Loucy (cell line): ENCODE results near the gene SIL1.

Source experiments
- H2AFZ ChIP-seq: fragments of 200-600 bp; sonication (generic); 2 replicates; pipeline ENCODE4 v1.6.0; 2016; ENCODE audit warnings: antibody characterized with exemption, mild to moderate bottlenecking, low read length, moderate library complexity
- H3F3A ChIP-seq: fragments of 200-600 bp; 2 replicates; pipeline ENCODE4 v1.6.0; 2016; ENCODE audit warnings: antibody characterized with exemption, low read depth, mild to moderate bottlenecking
- H3K27me3 ChIP-seq: fragments of 200-600 bp; sonication (generic); 2 replicates; pipeline ENCODE4 v1.6.1; 2014; ENCODE audit warnings: low read length, mild to moderate bottlenecking; ENCODE audit not compliant: insufficient read depth, poor library complexity, severe bottlenecking
- H3K36me3 ChIP-seq: fragments of 200-600 bp; sonication (generic); 2 replicates; pipeline ENCODE4 v1.6.1; 2016; ENCODE audit warnings: low read length; ENCODE audit not compliant: insufficient read depth
- H3K4me1 ChIP-seq: fragments of 200-600 bp; sonication (generic); 2 replicates; pipeline ENCODE4 v1.5.1; 2014; ENCODE audit warnings: low read length, mild to moderate bottlenecking; ENCODE audit not compliant: insufficient read depth, poor library complexity, severe bottlenecking
- H3K4me2 ChIP-seq: fragments of 200-600 bp; sonication (generic); 2 replicates; pipeline ENCODE4 v1.6.0; 2014; ENCODE audit warnings: antibody characterized with exemption, low read length, low read depth, mild to moderate bottlenecking; ENCODE audit not compliant: poor library complexity, severe bottlenecking
- H3K4me3 ChIP-seq: fragments of 200-600 bp; sonication (generic); 2 replicates; pipeline ENCODE4 v1.5.1; 2014; ENCODE audit warnings: low read length, mild to moderate bottlenecking, mixed read lengths; ENCODE audit not compliant: poor library complexity, severe bottlenecking
- H3K79me2 ChIP-seq: fragments of 200-600 bp; sonication (generic); 2 replicates; pipeline ENCODE4 v1.6.1; 2014; ENCODE audit warnings: low read length; ENCODE audit not compliant: insufficient read depth
- H3K9ac ChIP-seq: fragments of 200-600 bp; sonication (generic); 2 replicates; pipeline ENCODE4 v1.6.0; 2014; ENCODE audit warnings: mild to moderate bottlenecking, low read depth, low read length, moderate library complexity; ENCODE audit not compliant: poor library complexity, severe bottlenecking
- H3K9me2 ChIP-seq: fragments of 200-600 bp; sonication (generic); replicated peaks from 2 replicates; pipeline ENCODE4 v1.6.1; 2016; ENCODE audit warnings: low read depth, low read length, mixed read lengths
- H3K9me3 ChIP-seq: fragments of 200-600 bp; sonication (generic); 2 replicates; pipeline ENCODE4 v1.6.1; 2014; ENCODE audit warnings: mild to moderate bottlenecking, antibody characterized with exemption, low read length, low read depth; ENCODE audit not compliant: insufficient read depth
- H4K20me1 ChIP-seq: fragments of 200-600 bp; sonication (generic); 2 replicates; pipeline ENCODE4 v1.6.0; 2014; ENCODE audit warnings: antibody characterized with exemption, low read length, mild to moderate bottlenecking; ENCODE audit not compliant: insufficient read depth, poor library complexity, severe bottlenecking
- CTCF ChIP-seq: fragments of 200-600 bp; sonication (generic); conservative IDR thresholded peaks from 2 replicates; pipeline ENCODE4 v1.5.1; 2014; ENCODE audit warnings: mild to moderate bottlenecking, antibody characterized with exemption, low read length
- EZH2phosphoT487 ChIP-seq: fragments of 200-600 bp; IDR thresholded peaks from 2 replicates; pipeline ENCODE4 v1.6.1; 2018; ENCODE audit warnings: antibody characterized with exemption, mild to moderate bottlenecking, moderate library complexity, borderline replicate concordance

The SIL1 gene

GRCh38 chr5:139108063-139108824 lies 89.9 kb downstream of the SIL1 start:
- TF ChIP-seq EZH2phosphoT487 = no peak
- Histone ChIP-seq H3K4me3 (no peak overlapping the region), H3K9me3 (no peaks in the 10 kb centered on the region), H3K79me2 (no peaks in the 10 kb centered on the region), H3K27me3 (no peaks in the 10 kb centered on the region), H3K9me2 (no peaks in the 10 kb centered on the region), H3F3A (no peaks in the 10 kb centered on the region), H2AFZ (no peak overlapping the region), H3K9ac (no peak overlapping the region), H3K4me2 (no peak overlapping the region), H3K4me1 (no peaks in the 10 kb centered on the region), H4K20me1 (no peaks in the 10 kb centered on the region), H3K36me3 (no peaks in the 10 kb centered on the region)

- Histone ChIP-seq H3K36me3 (no peaks in the 10 kb centered on the region), H3K9ac (no peak overlapping the region), H3K27me3 (no peaks in the 10 kb centered on the region), H3K4me2 (no peak overlapping the region), H4K20me1 (no peaks in the 10 kb centered on the region), H3K4me3 (no peak overlapping the region), H3K79me2 (no peaks in the 10 kb centered on the region), H3K9me3 (no peaks in the 10 kb centered on the region), H3K9me2 (no peaks in the 10 kb centered on the region), H2AFZ (no peak overlapping the region), H3F3A (no peaks in the 10 kb centered on the region), H3K4me1 (no peaks in the 10 kb centered on the region)
- TF ChIP-seq EZH2phosphoT487 = no peak
- no peak for TF ChIP-seq CTCF
Observed at GRCh38 chr5:139105621-139106071, 92.5 kb downstream of the SIL1 start.

GRCh38 chr5:139104577-139105276 lies 93.4 kb downstream of the SIL1 start:
- H2AFZ ChIP-seq = no peak overlapping the region
- H3K79me2 ChIP-seq = no peaks in the 10 kb centered on the region
- no peaks in the 10 kb centered on the region for H3K9me3 ChIP-seq
- TF ChIP-seq EZH2phosphoT487 (no peak), CTCF (no peak)
- H3K4me3 ChIP-seq = no peak overlapping the region
- no peak overlapping the region for H3K9ac ChIP-seq
- H3K36me3 ChIP-seq = no peaks in the 10 kb centered on the region
- no peak overlapping the region for H3K4me2 ChIP-seq
- H3F3A ChIP-seq = no peaks in the 10 kb centered on the region
- no peaks in the 10 kb centered on the region for H3K4me1 ChIP-seq
- H3K9me2 ChIP-seq = no peaks in the 10 kb centered on the region
- no peaks in the 10 kb centered on the region for H3K27me3 ChIP-seq
- H4K20me1 ChIP-seq = no peaks in the 10 kb centered on the region
